Prostate gland (tissue), 2 donors: Measurements from ENCODE around the gene UBXN4.
"Not testable (repeated sequence)": the region's sequence is repeated elsewhere in the genome, so short reads cannot be mapped to it uniquely, and the experiment has no call there.

Source experiments
- POLR2AphosphoS5 ChIP-seq: sonication (generic); formaldehyde crosslinking; IDR thresholded peaks from one replicate; pipeline ENCODE4 v1.6.1; 2017; ENCODE audit warnings: antibody characterized with exemption
- TF ChIP-seq, protein P1 (sequence below), 4 experiments: fragments of 200-600 bp in 2 of 4; fragments of 450-650 bp in 2 of 4; sonication (generic) in 2 of 4; IDR thresholded peaks; 1 replicate in 3 of 4; 2 replicates in 1 of 4; pipeline ENCODE4 v1.5.1; 2016 to 2019; ENCODE audit warnings: antibody characterized with exemption in 4 of 4, mild to moderate bottlenecking in 2 of 4, moderate library complexity in 2 of 4

DNA sequence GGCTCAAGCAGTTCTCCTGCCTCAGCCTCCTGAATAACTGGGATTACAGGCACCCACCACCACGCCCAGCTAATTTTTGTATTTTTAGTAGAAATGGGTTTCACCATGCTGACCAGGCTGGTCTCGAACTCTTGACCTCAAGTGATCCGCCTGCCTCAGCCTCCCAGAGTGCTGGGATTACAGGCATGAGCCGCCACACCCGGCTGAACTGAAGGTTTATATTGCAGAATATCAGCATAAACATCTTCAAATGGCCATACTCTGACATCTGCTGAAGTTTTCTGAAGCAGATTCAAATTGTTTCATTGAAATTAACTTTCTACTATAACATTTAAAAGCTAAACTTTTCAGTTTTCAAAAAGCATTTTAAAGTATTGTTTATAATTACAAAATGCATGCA is 37.6 kb upstream of the UBXN4 start:
- TF ChIP-seq, protein P1, sequence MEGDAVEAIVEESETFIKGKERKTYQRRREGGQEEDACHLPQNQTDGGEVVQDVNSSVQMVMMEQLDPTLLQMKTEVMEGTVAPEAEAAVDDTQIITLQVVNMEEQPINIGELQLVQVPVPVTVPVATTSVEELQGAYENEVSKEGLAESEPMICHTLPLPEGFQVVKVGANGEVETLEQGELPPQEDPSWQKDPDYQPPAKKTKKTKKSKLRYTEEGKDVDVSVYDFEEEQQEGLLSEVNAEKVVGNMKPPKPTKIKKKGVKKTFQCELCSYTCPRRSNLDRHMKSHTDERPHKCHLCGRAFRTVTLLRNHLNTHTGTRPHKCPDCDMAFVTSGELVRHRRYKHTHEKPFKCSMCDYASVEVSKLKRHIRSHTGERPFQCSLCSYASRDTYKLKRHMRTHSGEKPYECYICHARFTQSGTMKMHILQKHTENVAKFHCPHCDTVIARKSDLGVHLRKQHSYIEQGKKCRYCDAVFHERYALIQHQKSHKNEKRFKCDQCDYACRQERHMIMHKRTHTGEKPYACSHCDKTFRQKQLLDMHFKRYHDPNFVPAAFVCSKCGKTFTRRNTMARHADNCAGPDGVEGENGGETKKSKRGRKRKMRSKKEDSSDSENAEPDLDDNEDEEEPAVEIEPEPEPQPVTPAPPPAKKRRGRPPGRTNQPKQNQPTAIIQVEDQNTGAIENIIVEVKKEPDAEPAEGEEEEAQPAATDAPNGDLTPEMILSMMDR (IDR thresholded peaks at IDR 0.05) = not testable (repeated sequence)
- not testable (repeated sequence) for TF ChIP-seq POLR2AphosphoS5
